Omental fat pad (tissue), 4 donors: ENCODE results near the gene ATP9B. TPM values are rescaled to one million over a fixed set of nuclear protein-coding genes. Genes with fewer than 3 reads are reported as not detected.

Experiments
- ATAC-seq: fragments of 150-250 bp; one replicate; pipeline ENCODE4 v1.9.1; 2016; ENCODE audit warnings: mild to moderate bottlenecking, moderate library complexity; ENCODE audit not compliant: low FRiP score
- DNase-seq: peaks from one replicate; pipeline ENCODE4 v3.0.0-alpha.2; 2019; ENCODE audit warnings: low spot score
- CTCF ChIP-seq, 3 donors: fragments of 450-650 bp; IDR thresholded peaks; one replicate each; pipeline ENCODE4 v1.5.1; 2016 to 2017; ENCODE audit warnings: antibody characterized with exemption in 3 of 3, mild to moderate bottlenecking in 3 of 3, moderate library complexity in 2 of 3
- total RNA-seq, 4 donors: library from RNA; depleted of rRNA; stranded (reverse); fragments of >200 nt; gene quantifications; one replicate each; pipeline ENCODE4 v1.1.0, GENCODE V29; 2016

ATP9B gene
- total RNA-seq, 4 donors from 2014 or later: 28.8 to 47.3 (median 39.8) TPM

- DNase-seq (no peak), ATAC-seq (no peak)
- no peak for TF ChIP-seq CTCF (IDR thresholded peaks at IDR 0.05)
These were observed 133.9 kb downstream of the ATP9B start for GRCh38 chr18:79203017-79203605.

GRCh38 chr18:79204889-79205807 lies 136.0 kb downstream of the ATP9B start:
- no peak for TF ChIP-seq CTCF (IDR thresholded peaks at IDR 0.05)
- no peak for ATAC-seq
- DNase-seq: no peak

- ATAC-seq (no peak), DNase-seq (no peak)
- TF ChIP-seq CTCF (IDR thresholded peaks at IDR 0.05): no peak
These were observed 137.2 kb downstream of the ATP9B start for GRCh38 chr18:79206444-79206843.

GRCh38 chr18:79208906-79209305 lies 139.7 kb downstream of the ATP9B start:
- ATAC-seq (no peak), DNase-seq (no peak)
- no peak for TF ChIP-seq CTCF (IDR thresholded peaks at IDR 0.05)

GRCh38 chr18:79210002-79210910 lies 141.1 kb downstream of the ATP9B start:
- DNase-seq: no peak
- TF ChIP-seq CTCF (IDR thresholded peaks at IDR 0.05): no peak
- no peak for ATAC-seq

- no peak for ATAC-seq
- TF ChIP-seq CTCF (IDR thresholded peaks at IDR 0.05): no peak
These were observed 142.7 kb downstream of the ATP9B start for GRCh38 chr18:79211844-79212243.

More at GRCh38 chr18:79211844-79212243, 142.7 kb downstream of the ATP9B start:
- DNase-seq: no peak
